ENCODE results near the gene CNN2. TPM values are rescaled to one million over a fixed set of nuclear protein-coding genes. Genes with fewer than 3 reads are reported as not detected.

CNN2 gene
- total and polyA plus RNA-seq, 9 donors = 60.6 to 438 (median 192) TPM

- no peak for TF ChIP-seq EP300 (IDR thresholded peaks at IDR 0.05)
- no peak for TF ChIP-seq CTCF (IDR thresholded peaks at IDR 0.05)
- no peak for TF ChIP-seq POLR2A (IDR thresholded peaks at IDR 0.05)
- no peak overlapping the region for H3K4me3 ChIP-seq
- no peaks in the 10 kb centered on the region for H3K9me3 ChIP-seq
- peaks cover 30% of the 10 kb centered on the region for H3K4me1 ChIP-seq (ENCODE audit: insufficient read depth)
- intact Hi-C loops (cut with DNase I) = loop anchor here in 2 of 4 donors (5.0 to 10.0 kb wide), 2 partner anchors 81 to 169 kb away; partner anchors contain the start of gene POLR2E (in 1 of the 2)
- H3K36me3 ChIP-seq = no peaks in the 10 kb centered on the region
- H3K27me3 ChIP-seq = no peaks in the 10 kb centered on the region
- WGBS, 3 donors = 50 to 57% (median 56%) methylated on average over 23 to 31 of the region's 31 CpGs
- H3K27ac ChIP-seq = no peak overlapping the region
- DNase-seq = no peak
These were observed 10.4 kb upstream of the CNN2 start for GRCh38 chr19:1015782-1016646.

GRCh38 chr19:1016647-1017114 lies 9.7 kb upstream of the CNN2 start:
- no peaks in the 10 kb centered on the region for H3K9me3 ChIP-seq
- WGBS, 3 donors = 47 to 58% (median 57%) methylated on average over 9 to 12 of the region's 12 CpGs
- TF ChIP-seq EP300 (IDR thresholded peaks at IDR 0.05) (no peak), CTCF (IDR thresholded peaks at IDR 0.05) (no peak), POLR2A (IDR thresholded peaks at IDR 0.05) (no peak)
- peaks cover 31% of the 10 kb centered on the region for H3K4me1 ChIP-seq (ENCODE audit: insufficient read depth)
- no peak for DNase-seq
- H3K4me3 ChIP-seq = no peak overlapping the region
- no peaks in the 10 kb centered on the region for H3K27me3 ChIP-seq
- intact Hi-C loops (cut with DNase I) = loop anchor here in 2 of 4 donors (5.0 to 10.0 kb wide), 2 partner anchors 81 to 168 kb away; partner anchors contain the start of gene POLR2E (in 1 of the 2)
- no peak overlapping the region for H3K27ac ChIP-seq
- H3K36me3 ChIP-seq = no peaks in the 10 kb centered on the region

GRCh38 chr19:1017115-1017905 lies 9.1 kb upstream of the CNN2 start:
- Histone ChIP-seq H3K4me3 (no peak overlapping the region), H3K9me3 (no peaks in the 10 kb centered on the region), H3K27ac (no peak overlapping the region), H3K36me3 (no peaks in the 10 kb centered on the region), H3K4me1 (ENCODE audit: insufficient read depth) (peaks cover 33% of the 10 kb centered on the region), H3K27me3 (no peaks in the 10 kb centered on the region)
- DNase-seq = no peak
- intact Hi-C loops (cut with DNase I) = loop anchor here in 2 of 4 donors (5.0 to 10.0 kb wide), 2 partner anchors 80 to 167 kb away; partner anchors contain the start of gene POLR2E (in 1 of the 2)
- no peak for TF ChIP-seq CTCF (IDR thresholded peaks at IDR 0.05)
- TF ChIP-seq POLR2A (IDR thresholded peaks at IDR 0.05) = no peak
- no peak for TF ChIP-seq EP300 (IDR thresholded peaks at IDR 0.05)
- WGBS, 3 donors = 58 to 60% (median 59%) methylated on average over 24 of the region's 24 CpGs

GRCh38 chr19:1017906-1018305 lies 8.5 kb upstream of the CNN2 start:
- no peak for DNase-seq
- H3K9me3 ChIP-seq = no peaks in the 10 kb centered on the region
- no peak overlapping the region for H3K4me3 ChIP-seq
- no peaks in the 10 kb centered on the region for H3K27me3 ChIP-seq
- TF ChIP-seq CTCF (IDR thresholded peaks at IDR 0.05) = no peak
- TF ChIP-seq EP300 (IDR thresholded peaks at IDR 0.05) = no peak
- TF ChIP-seq POLR2A (IDR thresholded peaks at IDR 0.05) = no peak
- intact Hi-C loops (cut with DNase I) = loop anchor here in 2 of 4 donors (5.0 to 10.0 kb wide), 2 partner anchors 79 to 167 kb away; partner anchors contain the start of gene POLR2E (in 1 of the 2)
- no peak overlapping the region for H3K27ac ChIP-seq
- 75 to 87% (median 83%) methylated on average over 9 of the region's 9 CpGs for WGBS, 3 donors
- H3K36me3 ChIP-seq = no peaks in the 10 kb centered on the region
- peaks cover 33% of the 10 kb centered on the region for H3K4me1 ChIP-seq (ENCODE audit: insufficient read depth)

Measured in ovary (tissue), 9 donors.